GM18502 (cell line): ENCODE results near the gene MTRR.

ENCODE experiments used
- ATAC-seq: cut with Tn5 transposase; IDR thresholded peaks from one replicate; pipeline ENCODE4 v1.9.1; 2021; ENCODE audit warnings: mild to moderate bottlenecking; ENCODE audit not compliant: unreplicated experiment, poor library complexity

The MTRR gene

GRCh38 chr5:7941692-7942091, 72.7 kb downstream of the MTRR start:
- no peak for ATAC-seq

GRCh38 chr5:7947301-7947700, 78.4 kb downstream of the MTRR start:
- ATAC-seq = no peak
